Testis (tissue), 3 donors: Measurements from ENCODE around the gene SPOCK2. TPM values are rescaled to one million over a fixed set of nuclear protein-coding genes. Genes with fewer than 3 reads are reported as not detected.
A peak's percentile ranks its signal among the peaks of the same experiment; 100 is the strongest.
"Not testable (repeated sequence)": the region's sequence is repeated elsewhere in the genome, so short reads cannot be mapped to it uniquely, and the experiment has no call there.

Source experiments
- DNase-seq: peaks from one replicate; pipeline ENCODE4 v3.0.0-alpha.2; 2019
- H3K27ac ChIP-seq, 2 donors: fragments of 200-600 bp; sonication (generic); one replicate each; pipeline ENCODE4 v1.5.1; 2019
- H3K27me3 ChIP-seq: fragments of 200-600 bp; sonication (generic); one replicate; pipeline ENCODE4 v1.5.1; 2019
- H3K36me3 ChIP-seq: fragments of 200-600 bp; sonication (generic); one replicate; pipeline ENCODE4 v1.5.1; 2017; ENCODE audit warnings: low read depth; ENCODE audit errors: missing control alignments
- H3K4me1 ChIP-seq: fragments of 200-600 bp; sonication (generic); one replicate; pipeline ENCODE4 v1.5.1; 2019
- H3K4me3 ChIP-seq, 2 donors: fragments of 200-600 bp; sonication (generic); one replicate each; pipeline ENCODE4 v1.5.1; 2017 to 2019
- H3K9me3 ChIP-seq: fragments of 200-600 bp; sonication (generic); one replicate; pipeline ENCODE4 v1.5.1; 2017
- POLR2A ChIP-seq: fragments of 450-650 bp; IDR thresholded peaks from one replicate; pipeline ENCODE4 v1.6.1; 2017; ENCODE audit warnings: antibody characterized with exemption, mild to moderate bottlenecking, moderate library complexity
- WGBS, 2 donors: methylation state at CpG; one replicate each; pipeline ENCODE4 v1.1.5; 2018; 5-methylcytosine and 5-hydroxymethylcytosine counted together
- intact Hi-C: fragments of 100-400 bp; cut with DNase I; formaldehyde crosslinking; loops from one replicate; pipeline ENCODE4 v1.15.1; 2023; ENCODE audit warnings: low total_unique reads
- polyA plus RNA-seq: library from polyadenylated mRNA; stranded (reverse); fragments of 350-450 nt; fragmentation: Illumina TruSeq; extraction: RNeasy Lipid Tissue Mini Kit (QIAGEN cat#74804); gene quantifications from one replicate; pipeline ENCODE4 v1.2.3, GENCODE V29; 2014; ENCODE audit warnings: low read depth, low replicate concordance; ENCODE audit not compliant: insufficient read depth
- total RNA-seq, 2 donors: library from RNA; depleted of rRNA; stranded (reverse); fragments of >200 nt; gene quantifications; one replicate each; pipeline ENCODE4 v1.2.3, GENCODE V29; 2016
- TF ChIP-seq, protein P1 (sequence below), 3 experiments: fragments of 450-650 bp in 2 of 3; fragments of 200-600 bp in 1 of 3; sonication (generic) in 1 of 3; IDR thresholded peaks; one replicate each; pipeline ENCODE4 v1.5.1; 2016 to 2019; ENCODE audit warnings: antibody characterized with exemption in 3 of 3, mild to moderate bottlenecking in 2 of 3, moderate library complexity in 1 of 3

SPOCK2 gene
- total and polyA plus RNA-seq, 3 donors from 2014 or later = 73.6 to 212 (median 113) TPM

GRCh38 chr10:72034040-72034499, 54.3 kb downstream of the SPOCK2 start:
- Histone ChIP-seq H3K4me1 (peaks cover 92% of the 10 kb centered on the region), H3K9me3 (no peaks in the 10 kb centered on the region), H3K36me3 (no peaks in the 10 kb centered on the region), H3K4me3 (no peak overlapping the region), H3K27ac (peak overlapping the region; percentile 63 to 92), H3K27me3 (no peaks in the 10 kb centered on the region)
- DNase-seq = no peak
- WGBS, 2 donors = 63 to 87% methylated on average over 6 to 12 of the region's 12 CpGs
- TF ChIP-seq, protein P1, sequence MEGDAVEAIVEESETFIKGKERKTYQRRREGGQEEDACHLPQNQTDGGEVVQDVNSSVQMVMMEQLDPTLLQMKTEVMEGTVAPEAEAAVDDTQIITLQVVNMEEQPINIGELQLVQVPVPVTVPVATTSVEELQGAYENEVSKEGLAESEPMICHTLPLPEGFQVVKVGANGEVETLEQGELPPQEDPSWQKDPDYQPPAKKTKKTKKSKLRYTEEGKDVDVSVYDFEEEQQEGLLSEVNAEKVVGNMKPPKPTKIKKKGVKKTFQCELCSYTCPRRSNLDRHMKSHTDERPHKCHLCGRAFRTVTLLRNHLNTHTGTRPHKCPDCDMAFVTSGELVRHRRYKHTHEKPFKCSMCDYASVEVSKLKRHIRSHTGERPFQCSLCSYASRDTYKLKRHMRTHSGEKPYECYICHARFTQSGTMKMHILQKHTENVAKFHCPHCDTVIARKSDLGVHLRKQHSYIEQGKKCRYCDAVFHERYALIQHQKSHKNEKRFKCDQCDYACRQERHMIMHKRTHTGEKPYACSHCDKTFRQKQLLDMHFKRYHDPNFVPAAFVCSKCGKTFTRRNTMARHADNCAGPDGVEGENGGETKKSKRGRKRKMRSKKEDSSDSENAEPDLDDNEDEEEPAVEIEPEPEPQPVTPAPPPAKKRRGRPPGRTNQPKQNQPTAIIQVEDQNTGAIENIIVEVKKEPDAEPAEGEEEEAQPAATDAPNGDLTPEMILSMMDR (IDR thresholded peaks at IDR 0.05) = no peak
- no peak for TF ChIP-seq POLR2A
- intact Hi-C loops = no loop called here

DNA sequence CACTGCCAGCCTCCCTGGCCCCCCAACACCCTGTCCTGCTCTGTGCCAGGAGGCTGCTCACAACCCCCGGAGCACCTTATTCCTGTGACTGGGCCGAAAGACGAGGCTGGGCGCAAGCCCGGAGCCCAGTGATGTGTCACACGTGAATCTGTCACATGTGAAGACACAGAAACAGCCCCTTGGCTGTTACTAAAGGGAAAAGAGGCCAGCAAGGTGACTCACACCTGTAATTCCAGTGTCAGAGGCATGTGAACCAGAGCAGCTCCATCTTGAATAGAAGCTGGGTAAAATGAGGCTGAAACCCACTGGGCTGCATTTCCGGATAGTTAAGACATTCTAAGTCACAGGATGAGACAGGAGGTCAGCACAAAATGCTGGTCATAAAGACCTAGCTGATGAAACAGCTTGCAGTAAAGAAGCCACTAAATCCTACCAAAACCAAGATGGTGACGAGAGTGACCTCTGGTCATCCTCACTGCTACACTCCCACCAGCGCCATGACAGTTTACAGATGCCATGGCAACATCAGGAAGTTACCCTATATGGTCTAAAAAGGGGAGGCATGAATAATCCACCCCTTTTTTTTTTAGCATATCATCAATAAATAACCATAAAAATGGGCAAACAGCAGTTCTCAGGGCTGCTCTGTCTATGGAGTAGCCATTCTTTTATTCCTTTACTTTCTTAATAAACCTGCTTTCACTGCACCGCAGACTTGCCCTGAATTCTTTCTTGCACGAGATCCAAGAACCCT, 55.8 kb downstream of the SPOCK2 start:
- intact Hi-C loops, H3K27me3 ChIP-seq: not testable (repeated sequence)
- WGBS, 2 donors = 67 to 85% methylated on average over 8 to 11 of the region's 11 CpGs

GRCh38 chr10:72031706-72032105, 56.6 kb downstream of the SPOCK2 start:
- H3K9me3 ChIP-seq = no peaks in the 10 kb centered on the region
- 78 to 84% methylated on average over 9 to 10 of the region's 10 CpGs for WGBS, 2 donors
- no peak for DNase-seq
- H3K27me3 ChIP-seq = no peaks in the 10 kb centered on the region
- H3K27ac ChIP-seq = peak overlapping the region; percentile 80 to 92
- TF ChIP-seq, protein P1 (IDR thresholded peaks at IDR 0.05) = no peak
- TF ChIP-seq POLR2A = no peak
- H3K36me3 ChIP-seq = no peaks in the 10 kb centered on the region
- peak overlapping the region in 1 of 2 donors; percentile 24 for H3K4me3 ChIP-seq
- intact Hi-C loops = no loop called here
- peaks cover 76% of the 10 kb centered on the region for H3K4me1 ChIP-seq

More for the DNA sequence above, 55.8 kb downstream of the SPOCK2 start:
- not testable (repeated sequence) for DNase-seq, H3K9me3 ChIP-seq, H3K36me3 ChIP-seq, H3K4me3 ChIP-seq
- peaks cover 80% of the 10 kb centered on the region for H3K4me1 ChIP-seq
- peak overlapping the region; percentile 80 to 92 for H3K27ac ChIP-seq

DNA sequence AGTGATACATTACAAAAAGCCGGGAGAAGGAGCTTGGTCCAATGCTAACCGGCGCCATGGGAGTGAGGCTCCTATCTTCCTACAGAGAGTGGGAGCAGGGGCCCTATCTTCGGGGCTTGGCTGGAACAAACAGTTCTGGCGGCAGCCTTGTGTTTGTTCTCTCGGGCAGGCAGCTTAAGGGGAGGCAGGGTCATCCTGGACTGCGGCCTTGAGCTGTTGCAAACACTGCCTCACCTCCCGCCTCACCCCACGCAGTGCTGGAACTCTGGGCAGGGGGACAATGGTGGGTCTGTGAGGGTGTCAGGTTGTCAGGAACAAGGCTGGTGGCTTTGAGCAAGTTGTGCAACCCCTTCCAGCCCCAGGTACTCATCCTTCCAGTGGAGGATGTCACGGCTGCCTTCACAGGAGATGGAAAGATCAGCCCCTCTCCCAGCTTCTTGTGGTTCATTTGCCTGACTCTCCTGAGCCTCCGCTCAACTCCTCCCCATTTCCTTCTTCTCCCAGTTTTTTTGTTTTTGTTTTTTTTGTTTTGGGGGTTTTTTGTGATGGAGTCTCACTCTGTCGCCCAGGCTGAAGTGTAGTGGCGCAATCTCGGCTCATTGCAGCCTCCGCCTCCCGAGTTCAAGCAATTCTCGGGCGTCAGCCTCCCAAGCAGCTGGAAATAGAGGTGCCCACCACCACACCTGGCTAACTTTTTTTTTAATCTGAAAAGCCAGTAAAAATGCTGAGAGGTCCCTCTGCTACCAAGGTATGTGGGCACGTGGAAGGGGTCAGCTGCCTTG, 57.4 kb downstream of the SPOCK2 start:
- intact Hi-C loops = no loop called here
- peak; percentile 97 for DNase-seq
- WGBS, 2 donors = 39 to 50% methylated on average over 18 to 19 of the region's 19 CpGs
- H3K4me3 ChIP-seq = peak overlapping the region in 1 of 2 donors; percentile 24
- H3K27me3 ChIP-seq = no peaks in the 10 kb centered on the region
- TF ChIP-seq, protein P1 (IDR thresholded peaks at IDR 0.05) = no peak
- no peak for TF ChIP-seq POLR2A
- no peaks in the 10 kb centered on the region for H3K9me3 ChIP-seq
- H3K27ac ChIP-seq = peak overlapping the region; percentile 80 to 92
- H3K4me1 ChIP-seq = peaks cover 76% of the 10 kb centered on the region
- H3K36me3 ChIP-seq = no peaks in the 10 kb centered on the region

GRCh38 chr10:72029414-72029813, 58.9 kb downstream of the SPOCK2 start:
- DNase-seq = no peak
- Histone ChIP-seq H3K4me3 (no peak overlapping the region), H3K36me3 (no peaks in the 10 kb centered on the region), H3K4me1 (peaks cover 71% of the 10 kb centered on the region), H3K27ac (peak overlapping the region; percentile 80 to 92), H3K27me3 (no peaks in the 10 kb centered on the region), H3K9me3 (no peaks in the 10 kb centered on the region)
- WGBS, 2 donors = 65 to 92% methylated on average over 1 of the region's 1 CpG
- intact Hi-C loops = no loop called here
- TF ChIP-seq POLR2A = no peak
- TF ChIP-seq, protein P1 (IDR thresholded peaks at IDR 0.05) = no peak
